ENCODE measurements around the gene EVA1C. TPM values are rescaled to one million over a fixed set of nuclear protein-coding genes. Genes with fewer than 3 reads are reported as not detected.
A peak's percentile ranks its signal among the peaks of the same experiment; 100 is the strongest.

Gene EVA1C
- total RNA-seq, 2 donors from 2014 or later = 45.7 to 48.6 TPM

- Histone ChIP-seq H3K36me3 (peaks cover 0 to 5% of the 10 kb centered on the region in 2 donors), H3K4me1 (replicated peaks) (peaks cover 11% of the 10 kb centered on the region)
These were observed 30.3 kb upstream of the EVA1C start for GRCh38 chr21:32382108-32382644.

GRCh38 chr21:32383812-32384211, 28.7 kb upstream of the EVA1C start:
- Histone ChIP-seq H3K36me3 (no peaks in the 10 kb centered on the region), H3K9me3 (no peaks in the 10 kb centered on the region), H3K4me3 (no peak overlapping the region), H3K27me3 (replicated peaks; ENCODE audit: insufficient read depth) (no peaks in the 10 kb centered on the region), H3K27ac (peak overlapping the region; percentile 88 to 91), H3K4me1 (replicated peaks) (peaks cover 17% of the 10 kb centered on the region)
- no peak for DNase-seq (ENCODE audit: low spot score)
- intact Hi-C loops (cut with DNase I) = no loop called here
- whole genome bisulfite sequencing = 94% methylated on average over 6 of the region's 6 CpGs
- TF ChIP-seq POLR2AphosphoS5 (IDR thresholded peaks at IDR 0.05) = peak; percentile 27
- TF ChIP-seq POLR2A (IDR thresholded peaks at IDR 0.05) = no peak

More at GRCh38 chr21:32382108-32382644, 30.3 kb upstream of the EVA1C start:
- 29% methylated on average over 10 of the region's 10 CpGs for WGBS
- H3K27me3 ChIP-seq (replicated peaks; ENCODE audit: insufficient read depth) = no peaks in the 10 kb centered on the region
- peak; percentile 80 for TF ChIP-seq POLR2AphosphoS5 (IDR thresholded peaks at IDR 0.05)
- no peak for TF ChIP-seq POLR2A (IDR thresholded peaks at IDR 0.05)
- DNase-seq (ENCODE audit: low spot score) = peak; percentile 75
- H3K9me3 ChIP-seq = no peaks in the 10 kb centered on the region
- H3K27ac ChIP-seq = peak overlapping the region; percentile 88 to 91
- no peak overlapping the region for H3K4me3 ChIP-seq
- intact Hi-C loops (cut with DNase I) = no loop called here

GRCh38 chr21:32386195-32386870, 26.2 kb upstream of the EVA1C start:
- Histone ChIP-seq H3K27ac (peak overlapping the region; percentile 49 to 91), H3K27me3 (replicated peaks; ENCODE audit: insufficient read depth) (no peaks in the 10 kb centered on the region), H3K4me3 (no peak overlapping the region), H3K9me3 (no peaks in the 10 kb centered on the region), H3K36me3 (no peaks in the 10 kb centered on the region), H3K4me1 (replicated peaks) (peaks cover 11% of the 10 kb centered on the region)
- DNase-seq (ENCODE audit: low spot score) = peak; percentile 56
- WGBS = 54% methylated on average over 6 of the region's 6 CpGs
- TF ChIP-seq CTCF (IDR thresholded peaks at IDR 0.05) (no peak), POLR2AphosphoS5 (IDR thresholded peaks at IDR 0.05) (peak; percentile 48)
- intact Hi-C loops (cut with DNase I) = no loop called here

GRCh38 chr21:32387151-32387550, 25.4 kb upstream of the EVA1C start:
- 62% methylated on average over 8 of the region's 8 CpGs for WGBS
- Histone ChIP-seq H3K4me1 (replicated peaks) (peaks cover 11% of the 10 kb centered on the region), H3K27me3 (replicated peaks; ENCODE audit: insufficient read depth) (no peaks in the 10 kb centered on the region)

GRCh38 chr21:32388306-32388705, 24.2 kb upstream of the EVA1C start:
- no peak for DNase-seq (ENCODE audit: low spot score)
- Histone ChIP-seq H3K36me3 (no peaks in the 10 kb centered on the region), H3K4me1 (replicated peaks) (peaks cover 11% of the 10 kb centered on the region), H3K27ac (peak overlapping the region in 1 of 2 donors; percentile 91), H3K9me3 (no peaks in the 10 kb centered on the region), H3K27me3 (replicated peaks; ENCODE audit: insufficient read depth) (no peaks in the 10 kb centered on the region), H3K4me3 (no peak overlapping the region)
- 78% methylated on average over 9 of the region's 9 CpGs for WGBS
- TF ChIP-seq POLR2A (IDR thresholded peaks at IDR 0.05) (no peak), CTCF (IDR thresholded peaks at IDR 0.05) (no peak), POLR2AphosphoS5 (IDR thresholded peaks at IDR 0.05) (no peak)
- intact Hi-C loops (cut with DNase I) = no loop called here

More at GRCh38 chr21:32387151-32387550, 25.4 kb upstream of the EVA1C start:
- intact Hi-C loops (cut with DNase I) = no loop called here
- TF ChIP-seq POLR2AphosphoS5 (IDR thresholded peaks at IDR 0.05) = no peak
- TF ChIP-seq POLR2A (IDR thresholded peaks at IDR 0.05) = no peak
- no peak for TF ChIP-seq CTCF (IDR thresholded peaks at IDR 0.05)
- no peak for DNase-seq (ENCODE audit: low spot score)
- Histone ChIP-seq H3K36me3 (no peaks in the 10 kb centered on the region), H3K27ac (peak overlapping the region; percentile 49 to 91), H3K4me3 (no peak overlapping the region), H3K9me3 (no peaks in the 10 kb centered on the region)
